HG03520 (cell line): Measurements from ENCODE around the gene ZDHHC14.
"Not testable (repeated sequence)": the region's sequence is repeated elsewhere in the genome, so short reads cannot be mapped to it uniquely, and the experiment has no call there.

Experiments
- ATAC-seq: cut with Tn5 transposase; IDR thresholded peaks from one replicate; pipeline ENCODE4 v1.9.1; 2021; ENCODE audit warnings: mild to moderate bottlenecking, moderate library complexity; ENCODE audit not compliant: unreplicated experiment

Gene ZDHHC14

GRCh38 chr6:157462956-157463742, 82.2 kb downstream of the ZDHHC14 start:
- ATAC-seq, result no peak

- ATAC-seq, result not testable (repeated sequence)
Observed at GRCh38 chr6:157463743-157464135, 82.7 kb downstream of the ZDHHC14 start.

GRCh38 chr6:157464653-157465535, 83.9 kb downstream of the ZDHHC14 start:
- peak; percentile 39 for ATAC-seq

- ATAC-seq, result no peak
Observed at GRCh38 chr6:157466342-157466648, 85.3 kb downstream of the ZDHHC14 start.

- not testable (repeated sequence) for ATAC-seq
Observed at GRCh38 chr6:157467339-157467738, 86.3 kb downstream of the ZDHHC14 start.

GRCh38 chr6:157468054-157468453, 87.1 kb downstream of the ZDHHC14 start:
- no peak for ATAC-seq

GRCh38 chr6:157468574-157468973, 87.6 kb downstream of the ZDHHC14 start:
- ATAC-seq, result no peak

- ATAC-seq, result no peak
Observed at GRCh38 chr6:157469378-157469777, 88.4 kb downstream of the ZDHHC14 start.

- ATAC-seq, result no peak
Observed at GRCh38 chr6:157471077-157471686, 90.2 kb downstream of the ZDHHC14 start.

- no peak for ATAC-seq
Observed at GRCh38 chr6:157471895-157472686, 91.1 kb downstream of the ZDHHC14 start.

GRCh38 chr6:157476797-157477196, 95.8 kb downstream of the ZDHHC14 start:
- no peak for ATAC-seq

GRCh38 chr6:157478926-157479325, 97.9 kb downstream of the ZDHHC14 start:
- ATAC-seq, result no peak

GRCh38 chr6:157479464-157480303, 98.7 kb downstream of the ZDHHC14 start:
- no peak for ATAC-seq

GRCh38 chr6:157481189-157481864, 100.3 kb downstream of the ZDHHC14 start:
- no peak for ATAC-seq

- no peak for ATAC-seq
Observed at GRCh38 chr6:157481865-157482249, 100.9 kb downstream of the ZDHHC14 start.

- ATAC-seq, result no peak
Observed at GRCh38 chr6:157483770-157484169, 102.8 kb downstream of the ZDHHC14 start.

- no peak for ATAC-seq
Observed at GRCh38 chr6:157484181-157484580, 103.2 kb downstream of the ZDHHC14 start.

GRCh38 chr6:157486572-157486971, 105.6 kb downstream of the ZDHHC14 start:
- no peak for ATAC-seq

- ATAC-seq, result no peak
Observed at GRCh38 chr6:157487110-157487773, 106.3 kb downstream of the ZDHHC14 start.
